Osteoblast (primary cell): ENCODE measurements around the gene PTTG2. TPM values are rescaled to one million over a fixed set of nuclear protein-coding genes. Genes with fewer than 3 reads are reported as not detected.

Experiments
- DNase-seq: peaks from one replicate; pipeline ENCODE4 v3.0.0; 2011; ENCODE audit warnings: low spot score, mixed read lengths; ENCODE audit not compliant: insufficient read length; ENCODE audit errors: missing footprints
- H2AFZ ChIP-seq: 2 replicates; pipeline ENCODE4 v1.6.0; 2011; ENCODE audit warnings: mild to moderate bottlenecking, low read length
- H3K27ac ChIP-seq: 2 replicates; pipeline ENCODE4 v1.5.1; 2011; ENCODE audit warnings: mild to moderate bottlenecking, low read depth, low read length, moderate library complexity
- H3K27me3 ChIP-seq: 2 replicates; pipeline ENCODE4 v1.6.0; 2012; ENCODE audit warnings: mild to moderate bottlenecking, control low read depth, inconsistent platforms, low read length, moderate library complexity; ENCODE audit not compliant: insufficient read depth
- H3K36me3 ChIP-seq: 2 replicates; pipeline ENCODE4 v1.5.1; 2011; ENCODE audit warnings: mild to moderate bottlenecking, low read length, control low read depth, moderate library complexity; ENCODE audit not compliant: insufficient read depth
- H3K4me1 ChIP-seq: 2 replicates; pipeline ENCODE4 v1.5.1; 2011; ENCODE audit warnings: mild to moderate bottlenecking, low read length, control low read depth, moderate library complexity; ENCODE audit not compliant: insufficient read depth
- H3K4me2 ChIP-seq: 2 replicates; pipeline ENCODE4 v1.6.0; 2011; ENCODE audit warnings: mild to moderate bottlenecking, low read length; ENCODE audit not compliant: insufficient read depth
- H3K4me3 ChIP-seq: fragments of 200-600 bp; sonication (generic); 3 replicates; pipeline ENCODE4 v1.5.1; 2012; ENCODE audit warnings: mild to moderate bottlenecking, low read length, inconsistent platforms; ENCODE audit not compliant: insufficient read depth
- H3K79me2 ChIP-seq: 2 replicates; pipeline ENCODE4 v1.6.0; 2012; ENCODE audit warnings: mild to moderate bottlenecking, low read length, control low read depth, inconsistent platforms; ENCODE audit not compliant: insufficient read depth
- H3K9me3 ChIP-seq: 2 replicates; pipeline ENCODE4 v1.5.1; 2011; ENCODE audit warnings: low read depth, low read length, control low read depth
- H4K20me1 ChIP-seq: 2 replicates; pipeline ENCODE4 v1.6.0; 2012; ENCODE audit warnings: mild to moderate bottlenecking, low read length, control low read depth; ENCODE audit not compliant: insufficient read depth
- CTCF ChIP-seq: IDR thresholded peaks from 2 replicates; pipeline ENCODE4 v1.5.1; 2011; ENCODE audit warnings: mild to moderate bottlenecking, low read depth, low read length, moderate library complexity; ENCODE audit errors: extremely low read depth
- total RNA-seq: library from RNA; depleted of rRNA; stranded (reverse); fragments of >200 nt; gene quantifications from 2 replicates; pipeline ENCODE4 v1.2.3, GENCODE V29; 2012

Gene PTTG2
- total RNA-seq, 1 donor: not detected

- no peaks in the 10 kb centered on the region for H3K27me3 ChIP-seq
- H4K20me1 ChIP-seq: no peaks in the 10 kb centered on the region
- DNase-seq: no peak
- TF ChIP-seq CTCF: no peak
- peaks cover 34% of the 10 kb centered on the region for H3K79me2 ChIP-seq
- no peaks in the 10 kb centered on the region for H3K9me3 ChIP-seq
- peak overlapping the region; percentile 53 for H3K4me2 ChIP-seq
- H3K4me3 ChIP-seq: peak overlapping the region; percentile 59
- peak overlapping the region; percentile 53 for H2AFZ ChIP-seq
- peaks cover 15% of the 10 kb centered on the region for H3K4me1 ChIP-seq
- H3K27ac ChIP-seq: peak overlapping the region; percentile 30
- H3K36me3 ChIP-seq: no peaks in the 10 kb centered on the region
These were observed 16.3 kb downstream of the PTTG2 start for GRCh38 chr4:37976507-37976906.

- H3K27me3 ChIP-seq: no peaks in the 10 kb centered on the region
- H3K27ac ChIP-seq: peak overlapping the region; percentile 58
- peak overlapping the region; percentile 74 for H3K4me3 ChIP-seq
- H3K9me3 ChIP-seq: no peaks in the 10 kb centered on the region
- H4K20me1 ChIP-seq: no peaks in the 10 kb centered on the region
- no peak for TF ChIP-seq CTCF
- H2AFZ ChIP-seq: peak overlapping the region; percentile 53
- no peaks in the 10 kb centered on the region for H3K36me3 ChIP-seq
- peaks cover 40% of the 10 kb centered on the region for H3K79me2 ChIP-seq
- H3K4me2 ChIP-seq: peak overlapping the region; percentile 97
- peak; percentile 94 for DNase-seq
- peaks cover 20% of the 10 kb centered on the region for H3K4me1 ChIP-seq
These were observed 16.8 kb downstream of the PTTG2 start for GRCh38 chr4:37976991-37977470.

GRCh38 chr4:37977471-37978247, 17.5 kb downstream of the PTTG2 start:
- no peaks in the 10 kb centered on the region for H4K20me1 ChIP-seq
- peak overlapping the region; percentile 74 for H3K4me3 ChIP-seq
- H3K27me3 ChIP-seq: no peaks in the 10 kb centered on the region
- peak overlapping the region; percentile 81 for H2AFZ ChIP-seq
- H3K27ac ChIP-seq: peak overlapping the region; percentile 58
- DNase-seq: peak; percentile 96
- peak; percentile 69 for TF ChIP-seq CTCF
- peak overlapping the region; percentile 97 for H3K4me2 ChIP-seq
- peaks cover 25% of the 10 kb centered on the region for H3K4me1 ChIP-seq
- no peaks in the 10 kb centered on the region for H3K36me3 ChIP-seq
- H3K79me2 ChIP-seq: peaks cover 42% of the 10 kb centered on the region
- no peaks in the 10 kb centered on the region for H3K9me3 ChIP-seq

- H3K4me3 ChIP-seq: peak overlapping the region; percentile 74
- peaks cover 28% of the 10 kb centered on the region for H3K4me1 ChIP-seq
- peak overlapping the region; percentile 58 for H3K27ac ChIP-seq
- H3K9me3 ChIP-seq: no peaks in the 10 kb centered on the region
- H2AFZ ChIP-seq: peak overlapping the region; percentile 81
- no peaks in the 10 kb centered on the region for H3K36me3 ChIP-seq
- DNase-seq: no peak
- no peaks in the 10 kb centered on the region for H4K20me1 ChIP-seq
- TF ChIP-seq CTCF: no peak
- peak overlapping the region; percentile 97 for H3K4me2 ChIP-seq
- peaks cover 47% of the 10 kb centered on the region for H3K79me2 ChIP-seq
- H3K27me3 ChIP-seq: no peaks in the 10 kb centered on the region
These were observed 18.2 kb downstream of the PTTG2 start for GRCh38 chr4:37978248-37978924.
